Measurements from ENCODE around the gene FMNL2.

DNA sequence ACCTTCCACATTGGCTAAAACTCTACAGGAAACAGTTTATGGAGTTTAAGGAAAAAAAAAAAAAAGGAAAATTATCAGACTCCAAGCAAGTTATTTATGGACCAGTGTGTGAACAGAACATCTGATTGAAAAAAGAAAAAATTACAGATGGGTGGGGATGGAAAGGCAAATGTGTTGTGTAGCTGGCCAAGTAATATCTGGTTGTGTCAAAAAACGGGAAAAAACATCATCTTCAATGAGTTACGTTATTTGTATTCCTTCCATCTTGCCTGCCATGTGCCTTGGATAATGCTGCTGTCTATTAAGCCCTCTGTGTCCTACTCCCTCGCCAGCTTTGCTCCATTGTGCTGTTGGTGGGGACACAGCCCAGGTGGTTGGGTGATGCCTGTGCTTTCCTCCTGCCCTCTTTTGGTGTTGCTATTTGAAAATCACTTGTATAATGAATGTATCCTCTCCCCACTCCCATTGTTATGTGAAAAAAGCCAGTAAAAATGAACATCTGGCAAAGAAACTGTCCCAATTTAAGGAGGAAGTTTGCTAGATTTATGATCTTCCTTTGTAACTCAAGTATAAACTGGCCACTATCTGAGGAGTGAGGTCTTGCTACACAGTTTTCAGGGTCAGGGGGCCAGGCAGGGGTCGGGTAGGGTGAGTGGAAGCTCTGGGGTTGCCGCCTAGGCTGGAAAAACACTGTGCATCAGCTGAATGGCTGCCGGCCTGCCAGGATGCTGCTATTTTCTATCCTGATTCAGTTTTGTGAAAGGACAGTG is 155.9 kb downstream of the FMNL2 start:
- TF ChIP-seq, protein P1, sequence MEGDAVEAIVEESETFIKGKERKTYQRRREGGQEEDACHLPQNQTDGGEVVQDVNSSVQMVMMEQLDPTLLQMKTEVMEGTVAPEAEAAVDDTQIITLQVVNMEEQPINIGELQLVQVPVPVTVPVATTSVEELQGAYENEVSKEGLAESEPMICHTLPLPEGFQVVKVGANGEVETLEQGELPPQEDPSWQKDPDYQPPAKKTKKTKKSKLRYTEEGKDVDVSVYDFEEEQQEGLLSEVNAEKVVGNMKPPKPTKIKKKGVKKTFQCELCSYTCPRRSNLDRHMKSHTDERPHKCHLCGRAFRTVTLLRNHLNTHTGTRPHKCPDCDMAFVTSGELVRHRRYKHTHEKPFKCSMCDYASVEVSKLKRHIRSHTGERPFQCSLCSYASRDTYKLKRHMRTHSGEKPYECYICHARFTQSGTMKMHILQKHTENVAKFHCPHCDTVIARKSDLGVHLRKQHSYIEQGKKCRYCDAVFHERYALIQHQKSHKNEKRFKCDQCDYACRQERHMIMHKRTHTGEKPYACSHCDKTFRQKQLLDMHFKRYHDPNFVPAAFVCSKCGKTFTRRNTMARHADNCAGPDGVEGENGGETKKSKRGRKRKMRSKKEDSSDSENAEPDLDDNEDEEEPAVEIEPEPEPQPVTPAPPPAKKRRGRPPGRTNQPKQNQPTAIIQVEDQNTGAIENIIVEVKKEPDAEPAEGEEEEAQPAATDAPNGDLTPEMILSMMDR (IDR thresholded peaks at IDR 0.05; ENCODE audit: poor library complexity, severe bottlenecking), result no peak
- TF ChIP-seq EP300 (conservative IDR thresholded peaks at IDR 0.05; ENCODE audit: poor library complexity, severe bottlenecking) (no peak), POLR2AphosphoS5 (IDR thresholded peaks at IDR 0.05) (no peak), EZH2 (IDR thresholded peaks at IDR 0.05; ENCODE audit: borderline replicate concordance, insufficient read depth, low read length, poor library complexity, severe bottlenecking) (no peak), TAF1 (IDR thresholded peaks at IDR 0.05; ENCODE audit: low read depth) (no peak), RAD21 (conservative IDR thresholded peaks at IDR 0.05) (no peak), SMC3 (conservative IDR thresholded peaks at IDR 0.05; ENCODE audit: poor library complexity) (no peak)
- TF ChIP-seq, protein P2, sequence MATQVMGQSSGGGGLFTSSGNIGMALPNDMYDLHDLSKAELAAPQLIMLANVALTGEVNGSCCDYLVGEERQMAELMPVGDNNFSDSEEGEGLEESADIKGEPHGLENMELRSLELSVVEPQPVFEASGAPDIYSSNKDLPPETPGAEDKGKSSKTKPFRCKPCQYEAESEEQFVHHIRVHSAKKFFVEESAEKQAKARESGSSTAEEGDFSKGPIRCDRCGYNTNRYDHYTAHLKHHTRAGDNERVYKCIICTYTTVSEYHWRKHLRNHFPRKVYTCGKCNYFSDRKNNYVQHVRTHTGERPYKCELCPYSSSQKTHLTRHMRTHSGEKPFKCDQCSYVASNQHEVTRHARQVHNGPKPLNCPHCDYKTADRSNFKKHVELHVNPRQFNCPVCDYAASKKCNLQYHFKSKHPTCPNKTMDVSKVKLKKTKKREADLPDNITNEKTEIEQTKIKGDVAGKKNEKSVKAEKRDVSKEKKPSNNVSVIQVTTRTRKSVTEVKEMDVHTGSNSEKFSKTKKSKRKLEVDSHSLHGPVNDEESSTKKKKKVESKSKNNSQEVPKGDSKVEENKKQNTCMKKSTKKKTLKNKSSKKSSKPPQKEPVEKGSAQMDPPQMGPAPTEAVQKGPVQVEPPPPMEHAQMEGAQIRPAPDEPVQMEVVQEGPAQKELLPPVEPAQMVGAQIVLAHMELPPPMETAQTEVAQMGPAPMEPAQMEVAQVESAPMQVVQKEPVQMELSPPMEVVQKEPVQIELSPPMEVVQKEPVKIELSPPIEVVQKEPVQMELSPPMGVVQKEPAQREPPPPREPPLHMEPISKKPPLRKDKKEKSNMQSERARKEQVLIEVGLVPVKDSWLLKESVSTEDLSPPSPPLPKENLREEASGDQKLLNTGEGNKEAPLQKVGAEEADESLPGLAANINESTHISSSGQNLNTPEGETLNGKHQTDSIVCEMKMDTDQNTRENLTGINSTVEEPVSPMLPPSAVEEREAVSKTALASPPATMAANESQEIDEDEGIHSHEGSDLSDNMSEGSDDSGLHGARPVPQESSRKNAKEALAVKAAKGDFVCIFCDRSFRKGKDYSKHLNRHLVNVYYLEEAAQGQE (IDR thresholded peaks at IDR 0.05; ENCODE audit: borderline replicate concordance), result no peak
